KOPT-K1 (cell line): Measurements from ENCODE around the gene ENTPD3.
A peak's percentile ranks its signal among the peaks of the same experiment; 100 is the strongest.
"Not testable (repeated sequence)": the region's sequence is repeated elsewhere in the genome, so short reads cannot be mapped to it uniquely, and the experiment has no call there.

Experiments used
- H3K27ac ChIP-seq: fragments of 200-600 bp; sonication (generic); 2 replicates; pipeline ENCODE4 v1.5.1; 2016; ENCODE audit warnings: antibody characterized with exemption, mild to moderate bottlenecking, low read depth, low read length; ENCODE audit not compliant: poor library complexity, severe bottlenecking
- H3K36me3 ChIP-seq: fragments of 200-600 bp; sonication (generic); 2 replicates; pipeline ENCODE4 v1.5.1; 2017; ENCODE audit warnings: antibody characterized with exemption, mild to moderate bottlenecking, low read length, moderate library complexity; ENCODE audit not compliant: insufficient read depth
- H3K9me3 ChIP-seq: fragments of 200-600 bp; sonication (generic); 2 replicates; pipeline ENCODE4 v1.5.1; 2017; ENCODE audit warnings: antibody characterized with exemption, low read length, mild to moderate bottlenecking; ENCODE audit not compliant: insufficient read depth, poor library complexity, severe bottlenecking

The ENTPD3 gene

DNA sequence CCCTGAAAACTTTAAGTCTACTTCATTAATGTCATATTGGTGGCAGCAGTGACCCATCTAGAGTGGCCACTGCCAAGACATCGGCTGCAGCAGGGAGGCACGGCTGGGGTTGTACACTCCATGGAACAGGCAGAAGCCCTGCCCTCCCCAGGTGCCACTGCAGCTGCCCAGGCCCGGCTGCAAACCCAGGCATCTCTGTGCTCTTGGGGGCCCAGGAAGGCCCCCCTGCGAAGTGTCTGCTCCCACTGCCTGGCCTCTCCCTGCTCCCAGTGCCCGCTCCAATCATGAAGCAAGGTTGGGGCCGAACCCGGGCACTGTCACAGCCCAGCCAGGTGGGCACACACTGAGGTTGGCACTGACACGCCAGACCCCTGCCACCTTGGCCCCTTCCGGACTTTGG, 58.1 kb downstream of the ENTPD3 start:
- Histone ChIP-seq H3K9me3 (no peaks in the 10 kb centered on the region), H3K36me3 (no peaks in the 10 kb centered on the region), H3K27ac (no peak overlapping the region)

GRCh38 chr3:40445880-40446279, 58.9 kb downstream of the ENTPD3 start:
- no peak overlapping the region for H3K27ac ChIP-seq
- H3K36me3 ChIP-seq = no peaks in the 10 kb centered on the region
- no peaks in the 10 kb centered on the region for H3K9me3 ChIP-seq

GRCh38 chr3:40450438-40450837, 63.5 kb downstream of the ENTPD3 start:
- Histone ChIP-seq H3K27ac (no peak overlapping the region), H3K36me3 (no peaks in the 10 kb centered on the region), H3K9me3 (no peaks in the 10 kb centered on the region)

DNA sequence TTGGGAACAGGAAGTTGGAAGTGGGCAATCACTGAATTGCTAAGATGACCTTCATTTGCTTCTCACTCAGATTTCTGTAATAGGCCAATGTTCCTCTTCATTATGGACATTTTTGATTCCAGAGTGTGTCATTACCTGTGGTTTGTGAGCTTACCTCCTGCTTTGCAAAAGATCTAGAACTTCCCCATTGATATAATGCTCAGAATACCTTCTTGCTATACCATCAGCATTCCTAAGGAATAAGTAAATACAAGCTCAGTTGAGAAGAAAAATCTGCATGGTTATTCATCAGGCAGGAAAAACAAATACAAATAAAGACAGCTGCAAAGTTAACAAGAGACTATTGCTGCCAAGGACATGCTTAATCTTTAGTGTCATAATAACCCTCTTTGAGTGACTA, 64.6 kb downstream of the ENTPD3 start:
- H3K9me3 ChIP-seq = no peaks in the 10 kb centered on the region
- H3K36me3 ChIP-seq = no peaks in the 10 kb centered on the region
- H3K27ac ChIP-seq = no peak overlapping the region

GRCh38 chr3:40452057-40452456, 65.1 kb downstream of the ENTPD3 start:
- no peak overlapping the region for H3K27ac ChIP-seq
- no peaks in the 10 kb centered on the region for H3K9me3 ChIP-seq
- no peaks in the 10 kb centered on the region for H3K36me3 ChIP-seq

GRCh38 chr3:40452562-40452875, 65.5 kb downstream of the ENTPD3 start:
- H3K9me3 ChIP-seq = no peaks in the 10 kb centered on the region
- no peaks in the 10 kb centered on the region for H3K36me3 ChIP-seq
- H3K27ac ChIP-seq = peak overlapping the region; percentile 58

- peaks cover 2% of the 10 kb centered on the region; the same call in 1 of the 2 replicates for H3K36me3 ChIP-seq
- H3K27ac ChIP-seq = peak overlapping the region; percentile 58
- no peaks in the 10 kb centered on the region for H3K9me3 ChIP-seq
Measured at GRCh38 chr3:40452876-40453730, 66.1 kb downstream of the ENTPD3 start.

DNA sequence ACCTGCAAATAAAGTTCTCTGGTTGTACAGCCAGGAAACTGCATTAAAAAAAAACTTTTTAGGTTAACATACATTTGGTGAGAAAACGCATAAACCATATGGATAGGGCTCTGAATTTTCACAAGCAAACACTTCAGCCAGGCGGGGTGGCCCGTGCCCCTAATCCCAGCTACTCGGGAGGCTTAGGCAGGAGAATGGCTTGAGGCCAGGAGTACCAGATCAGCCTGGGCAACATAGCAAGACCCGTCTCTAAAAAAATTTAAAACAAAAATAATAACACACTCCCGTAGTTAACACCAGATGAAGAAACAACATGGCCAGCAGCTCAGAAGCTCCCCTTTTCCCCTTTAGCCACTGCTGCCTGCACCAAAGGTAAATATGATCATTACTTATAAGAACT, 66.9 kb downstream of the ENTPD3 start:
- Histone ChIP-seq H3K27ac (no peak overlapping the region), H3K9me3 (no peaks in the 10 kb centered on the region), H3K36me3 (peaks cover 10% of the 10 kb centered on the region)

DNA sequence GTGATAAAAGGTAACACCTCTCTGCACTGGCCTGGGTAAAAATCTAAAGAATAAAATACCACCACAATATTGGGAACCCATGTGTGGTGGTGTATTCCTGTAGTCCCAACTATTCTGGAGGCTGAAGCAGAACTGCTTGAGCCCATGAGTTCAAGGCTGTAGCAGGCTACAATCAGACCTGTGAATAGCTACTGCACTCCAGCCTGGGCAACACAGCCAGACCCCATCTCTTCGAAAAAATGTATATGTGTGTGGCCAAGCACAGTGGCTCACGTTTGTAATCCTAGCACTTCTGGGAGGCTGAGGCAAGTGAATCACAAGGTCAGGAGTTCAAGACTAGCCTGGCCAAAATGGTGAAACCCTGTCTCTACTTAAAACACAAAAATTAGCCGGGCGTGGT, 68.3 kb downstream of the ENTPD3 start:
- Histone ChIP-seq H3K36me3 (peaks cover 24% of the 10 kb centered on the region), H3K9me3 (no peaks in the 10 kb centered on the region), H3K27ac (no peak overlapping the region)

GRCh38 chr3:40456279-40456939, 69.4 kb downstream of the ENTPD3 start:
- H3K27ac ChIP-seq = peak overlapping the region; percentile 77
- H3K36me3 ChIP-seq = peaks cover 35% of the 10 kb centered on the region
- H3K9me3 ChIP-seq = no peaks in the 10 kb centered on the region

- peaks cover 43% of the 10 kb centered on the region for H3K36me3 ChIP-seq
Measured at GRCh38 chr3:40456940-40457823, 70.2 kb downstream of the ENTPD3 start, which contains the start of gene RPL14. Gene RPL14, plus strand, starts transcription at chr3:40457339. Its CDS starts 133 bp downstream, at chr3:40457472.

DNA sequence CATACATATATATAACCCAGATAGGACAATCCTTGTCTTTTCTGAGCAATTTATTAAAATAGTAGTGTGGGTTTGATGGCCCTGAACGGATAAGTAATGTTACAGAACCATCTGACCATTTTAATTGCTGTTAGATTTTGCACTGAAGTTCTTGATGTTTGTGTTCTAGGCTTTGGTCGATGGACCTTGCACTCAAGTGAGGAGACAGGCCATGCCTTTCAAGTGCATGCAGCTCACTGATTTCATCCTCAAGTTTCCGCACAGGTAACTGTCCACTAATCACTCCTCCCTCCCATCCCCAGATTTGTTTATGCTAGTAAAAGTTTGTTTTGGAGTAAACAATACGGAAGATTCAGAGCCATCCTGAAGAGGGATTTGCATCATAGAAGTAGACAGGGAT, 71.5 kb downstream of the ENTPD3 start:
- Histone ChIP-seq H3K27ac (peak overlapping the region; percentile 77), H3K9me3 (no peaks in the 10 kb centered on the region), H3K36me3 (peaks cover 56% of the 10 kb centered on the region)

More at GRCh38 chr3:40456940-40457823, 70.2 kb downstream of the ENTPD3 start, which contains the start of gene RPL14:
- H3K27ac ChIP-seq = peak within 1 kb of the TSS; percentile 77
- H3K9me3 ChIP-seq = no peaks in the 10 kb centered on the region

DNA sequence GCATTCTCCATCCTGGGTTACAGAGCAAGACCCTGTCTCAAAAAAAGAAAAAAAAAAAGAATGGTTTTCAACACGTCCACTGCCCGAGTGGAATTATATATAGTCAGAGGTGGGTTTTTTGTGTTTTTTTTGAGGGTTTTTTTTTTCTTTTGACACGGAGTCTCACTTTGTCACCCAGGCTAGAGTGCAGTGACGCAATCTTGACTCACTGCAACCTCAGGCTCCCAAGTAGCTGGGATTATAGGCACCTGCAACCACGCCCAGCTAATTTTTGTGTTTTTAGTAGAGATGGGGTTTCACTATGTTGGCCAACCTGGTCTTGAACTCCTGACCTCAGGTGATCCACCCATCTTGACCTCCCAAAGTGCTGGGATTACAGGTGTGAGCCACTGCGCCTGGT, 73.5 kb downstream of the ENTPD3 start:
- not testable (repeated sequence) for H3K9me3 ChIP-seq, H3K27ac ChIP-seq
- H3K36me3 ChIP-seq = peaks cover 76% of the 10 kb centered on the region

GRCh38 chr3:40461161-40461560, 74.2 kb downstream of the ENTPD3 start:
- Histone ChIP-seq H3K27ac (no peak overlapping the region), H3K9me3 (no peaks in the 10 kb centered on the region), H3K36me3 (peaks cover 83% of the 10 kb centered on the region)

GRCh38 chr3:40462838-40463237, 75.9 kb downstream of the ENTPD3 start:
- not testable (repeated sequence) for H3K9me3 ChIP-seq, H3K27ac ChIP-seq
- H3K36me3 ChIP-seq = peaks cover 95% of the 10 kb centered on the region
